Non-pigmented ciliary epithelial cell (primary cell): ENCODE data around the gene CCL23.

Source experiments
- DNase-seq: peaks from one replicate; pipeline ENCODE4 v3.0.0-alpha.2; 2010; ENCODE audit warnings: low read depth

Gene CCL23

GRCh38 chr17:35969558-35970380 lies 48.0 kb downstream of the CCL23 start:
- DNase-seq, result peak; percentile 52

DNA sequence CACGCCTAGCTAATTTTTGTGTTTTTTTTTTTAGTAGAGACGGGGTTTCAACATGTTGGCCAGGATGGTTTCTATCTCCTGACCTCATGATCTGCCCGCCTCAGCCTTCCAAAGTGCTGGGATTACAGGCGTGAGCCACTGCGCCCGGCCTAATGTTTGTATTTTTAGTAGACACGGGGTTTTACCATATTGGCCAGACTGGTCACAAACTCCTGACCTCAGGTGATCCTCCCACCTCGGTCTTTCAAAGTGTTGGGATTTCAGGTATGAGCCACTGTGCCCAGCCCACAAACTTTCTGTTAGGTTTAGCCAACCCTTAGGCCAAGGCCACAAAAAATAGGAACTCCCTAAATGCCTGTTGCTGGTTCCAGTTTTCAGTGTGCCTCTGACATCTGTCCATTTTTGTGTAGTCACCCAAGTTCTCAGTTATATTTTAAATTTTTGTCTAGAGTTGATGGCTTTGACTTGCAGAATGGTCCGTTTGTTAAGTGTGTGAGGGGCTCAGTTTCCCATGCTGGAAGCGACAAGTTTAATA lies 49.2 kb downstream of the CCL23 start:
- DNase-seq, result no peak

GRCh38 chr17:35965272-35965671 lies 52.5 kb downstream of the CCL23 start:
- no peak for DNase-seq

DNA sequence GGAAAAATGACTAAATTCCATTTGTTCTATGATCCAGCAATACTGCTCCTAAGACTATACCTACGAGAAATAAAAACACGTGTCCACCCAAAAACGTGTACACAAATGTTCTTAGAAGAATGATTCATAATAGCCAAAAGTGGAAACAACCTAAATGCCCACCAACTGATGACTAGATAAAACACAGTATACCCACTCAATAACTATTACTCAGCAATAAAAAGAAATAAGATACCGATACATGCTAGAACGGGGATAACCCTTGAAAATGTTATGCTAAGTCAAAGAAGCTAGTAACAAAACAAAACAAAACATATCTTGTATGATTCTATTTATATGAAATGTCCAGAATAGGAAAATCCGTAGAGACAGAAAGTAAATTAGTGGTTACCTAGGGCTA lies 54.1 kb downstream of the CCL23 start:
- DNase-seq, result no peak
